K562 (cell line): ENCODE results near the gene MMP24OS. TPM values are rescaled to one million over a fixed set of nuclear protein-coding genes. Genes with fewer than 3 reads are reported as not detected.

Experiments
- ATAC-seq: fragments of 200-7000 bp; cut with Tn5 transposase; 3 replicates; pipeline ENCODE4 v1.9.1; 2020; ENCODE audit warnings: moderate library complexity
- BruUV-seq: library from RNA; stranded (reverse); fragments of 400-500 nt; replicated peaks from 2 replicates; lab custom pipeline; 2021; lab: Mats Ljungman, UMichigan
- CTCF ChIA-PET: fragments of 300-600 bp; formaldehyde crosslinking; extraction: SDS; loops from one replicate; lab custom pipeline; 2021; ENCODE audit warnings: low intra/inter-chr PET ratio; lab: Yijun Ruan, JAX
- POLR2A ChIA-PET: fragments of 300-600, 350-650 bp; sonication (Branson Sonifier 250); formaldehyde crosslinking; extraction: SDS; loops from one replicate; lab custom pipeline; 2021; ENCODE audit warnings: antibody characterized with exemption, inconsistent platforms; lab: Yijun Ruan, JAX
- DNase-seq, 4 experiments: peaks; one replicate each; pipeline versions ENCODE4 v3.0.0 to v3.0.0-alpha.2; 2011 to 2018; ENCODE audit warnings: low spot score in 3 of 4, mixed read lengths in 3 of 4; ENCODE audit errors: extremely low read depth in 1 of 4
- FAIRE-seq: peaks from 2 replicates; lab custom pipeline; 2011; peaks lifted over from hg19 to GRCh38; lab: Jason Lieb, UNC
- H2AFZ ChIP-seq: 2 replicates; pipeline ENCODE4 v1.6.0; 2011; ENCODE audit warnings: low read depth, low read length, control low read depth, inconsistent platforms
- H3K27ac ChIP-seq: fragments of 200-600 bp; 3 replicates; pipeline ENCODE4 v1.8.0; 2011; ENCODE audit warnings: low read depth, mild to moderate bottlenecking, control low read depth, inconsistent platforms, low read length, moderate library complexity, mixed read lengths; ENCODE audit errors: extremely low read depth
- H3K27me3 ChIP-seq, 2 experiments: fragments of 300-600 bp in 1 of 2; 2 replicates in 1 of 2; 3 replicates in 1 of 2; pipeline versions ENCODE4 v1.6.0 to v1.8.0; 2011; ENCODE audit warnings: inconsistent platforms in 2 of 2, low read length in 2 of 2, mild to moderate bottlenecking in 1 of 2, mixed read lengths in 1 of 2, moderate library complexity in 1 of 2; ENCODE audit not compliant: control insufficient read depth in 2 of 2, insufficient read depth in 2 of 2
- H3K36me3 ChIP-seq: fragments of 300-600 bp; 3 replicates; pipeline ENCODE4 v1.8.0; 2011; ENCODE audit warnings: mild to moderate bottlenecking, low read length, inconsistent platforms; ENCODE audit not compliant: control insufficient read depth, insufficient read depth
- H3K4me1 ChIP-seq, 2 experiments: fragments of 200-600 bp in 1 of 2; replicated peaks in 1 of 2; 2 replicates in 1 of 2; 3 replicates in 1 of 2; pipeline versions ENCODE4 v1.5.1 to v1.8.0; 2011; ENCODE audit warnings: inconsistent platforms in 2 of 2, low read length in 2 of 2, mild to moderate bottlenecking in 1 of 2, mixed read lengths in 1 of 2, moderate library complexity in 1 of 2; ENCODE audit not compliant: control insufficient read depth in 2 of 2, insufficient read depth in 2 of 2
- H3K4me2 ChIP-seq: 2 replicates; pipeline ENCODE4 v1.6.1; 2011; ENCODE audit warnings: low read length, control low read depth, inconsistent platforms, mixed read lengths; ENCODE audit not compliant: insufficient read depth
- H3K4me3 ChIP-seq: fragments of 200-600 bp; sonication (generic), shearing (Covaris generic); 2 replicates; pipeline ENCODE4 v1.5.1; 2016; ENCODE audit warnings: control low read depth, inconsistent platforms
- H3K79me2 ChIP-seq: fragments of 200-600 bp; 3 replicates; pipeline ENCODE4 v1.8.0; 2011; ENCODE audit warnings: low read length, inconsistent platforms; ENCODE audit not compliant: control insufficient read depth, insufficient read depth
- H3K9ac ChIP-seq, 2 experiments: 2 replicates each; pipeline versions ENCODE4 v1.6.0 to v1.6.1; 2011; ENCODE audit warnings: low read depth in 2 of 2, low read length in 2 of 2, control low read depth in 1 of 2, inconsistent platforms in 1 of 2, mild to moderate bottlenecking in 1 of 2, mixed read lengths in 1 of 2; ENCODE audit not compliant: insufficient read depth in 1 of 2
- H3K9me1 ChIP-seq: one replicate; pipeline ENCODE4 v1.6.0; 2011; ENCODE audit warnings: inconsistent platforms, mild to moderate bottlenecking, low read length, moderate library complexity; ENCODE audit not compliant: control insufficient read depth, insufficient read depth
- H3K9me3 ChIP-seq: replicated peaks from 2 replicates; pipeline ENCODE4 v1.5.1; 2011; ENCODE audit warnings: low read depth, low read length, inconsistent platforms; ENCODE audit not compliant: control insufficient read depth, insufficient read depth
- H4K20me1 ChIP-seq: replicated peaks from 2 replicates; pipeline ENCODE4 v1.6.1; 2011; ENCODE audit warnings: low read length, inconsistent platforms, mixed read lengths; ENCODE audit not compliant: control insufficient read depth, insufficient read depth
- BDP1 ChIP-seq: IDR thresholded peaks from 3 replicates; pipeline ENCODE4 v1.6.1; 2011; ENCODE audit not compliant: insufficient read length, insufficient read depth
- E2F1 ChIP-seq: sonication (generic); formaldehyde crosslinking; IDR thresholded peaks from 2 replicates; pipeline ENCODE4 v1.8.1; 2023; ENCODE audit warnings: mild to moderate bottlenecking, missing genetic modification reagents, moderate library complexity
- GTF2E2 ChIP-seq: fragments of 200-800 bp; sonication (Bioruptor generic); IDR thresholded peaks from 2 replicates; pipeline ENCODE4 v1.6.1; 2016; ENCODE audit warnings: missing genetic modification characterization, missing compliant biosample characterization
- HCFC1 ChIP-seq: IDR thresholded peaks from 2 replicates; pipeline ENCODE4 v1.6.1; 2012; ENCODE audit warnings: low read depth, low read length, improper control_type of control experiment
- RERE ChIP-seq: sonication (generic); formaldehyde crosslinking; IDR thresholded peaks from 2 replicates; pipeline ENCODE4 v1.8.0; 2023; ENCODE audit warnings: missing genetic modification reagents, mild to moderate bottlenecking, borderline replicate concordance
- ZNF318 ChIP-seq, 2 experiments: fragments of 450-650 bp; IDR thresholded peaks; 2 replicates each; pipeline ENCODE4 v1.6.1; 2016; ENCODE audit warnings: mild to moderate bottlenecking in 2 of 2, borderline replicate concordance in 1 of 2, low read depth in 1 of 2, moderate library complexity in 1 of 2
- ZNF324 ChIP-seq: fragments of 250-450 bp; sonication (Bioruptor Pico); IDR thresholded peaks from 2 replicates; pipeline ENCODE4 v1.4.0; 2020; ENCODE audit warnings: mild to moderate bottlenecking
- WGBS: fragments of 100-300 bp; shearing (Covaris generic); methylation state at CpG from one replicate; pipeline ENCODE4 v1.1.6; 2016; ENCODE audit warnings: low coverage, mixed read lengths; ENCODE audit not compliant: insufficient coverage; ENCODE audit errors: missing lambda C conversion rate; 5-methylcytosine and 5-hydroxymethylcytosine counted together
- in situ Hi-C: fragments of 300-500 bp; cut with MboI; formaldehyde crosslinking; loops from 4 replicates; pipeline ENCODE4 v1.15.0; 2018; ENCODE audit warnings: inconsistent platforms, mixed read lengths
- intact Hi-C: fragments of 100-400 bp; cut with micrococcal nuclease; formaldehyde crosslinking; loops from 2 replicates; pipeline ENCODE4 v1.14.2; 2022
- polyA plus RNA-seq, 8 experiments: library from polyadenylated mRNA; depleted of rRNA in 4 of 8; stranded (reverse) in 5 of 8; unstranded in 3 of 8; fragments of >200 nt; fragmentation: Nextera tagmentation in 2 of 8; fragmentation: Illumina TruSeq in 1 of 8; extraction: Ambion mirVana in 2 of 8; extraction: Trizol in 1 of 8; gene quantifications; 2 replicates each; pipeline versions ENCODE4 v1.2.1 to v1.2.3, GENCODE V29; 2011 to 2014; ENCODE audit warnings: inconsistent platforms in 1 of 8, missing spikeins in 1 of 8
- total RNA-seq, 7 experiments: library from RNA; depleted of rRNA in 6 of 7; stranded (reverse); fragments of >200 nt in 6 of 7; fragmentation: Illumina TruSeq in 2 of 7; extraction: Trizol in 2 of 7; gene quantifications; 2 replicates each; pipeline versions ENCODE4 v1.2.1 to v1.2.3, GENCODE V29; 2011 to 2021; ENCODE audit warnings: low replicate concordance in 1 of 7

Gene MMP24OS
- total and polyA plus RNA-seq, 9 of the 15 experiments (the other 6 are each of a cell fraction or from before 2014, with no cell fraction given) = 0.92 to 41.5 (median 11.4) TPM

GRCh38 chr20:35238735-35239134, 39.2 kb downstream of the MMP24OS start:
- no peak for ATAC-seq
- no peaks in the 10 kb centered on the region for H3K36me3 ChIP-seq
- TF ChIP-seq RERE (CRISPR knock-in tag) (no peak), ZNF324 (CRISPR knock-in tag) (no peak), BDP1 (no peak), E2F1 (no peak), HCFC1 (no peak), ZNF318 (IDR thresholded peaks at IDR 0.05; ENCODE audit: borderline replicate concordance in 1 of 2, low read depth in 1 of 2) (no peak), GTF2E2 (tag) (no peak)

More at GRCh38 chr20:35238735-35239134, 39.2 kb downstream of the MMP24OS start:
- Histone ChIP-seq H3K27ac (no peak overlapping the region), H4K20me1 (peaks cover 8% of the 10 kb centered on the region; the same call in 1 of the 2 replicates), H3K4me1 (no peaks in the 10 kb centered on the region; a peak in 1 of 5 replicates), H3K9me3 (no peaks in the 10 kb centered on the region), H3K79me2 (no peaks in the 10 kb centered on the region), H3K4me3 (no peak overlapping the region), H2AFZ (no peak overlapping the region), H3K9me1 (no peaks in the 10 kb centered on the region), H3K9ac (no peak overlapping the region), H3K4me2 (no peak overlapping the region), H3K27me3 (peaks cover 23 to 63% of the 10 kb centered on the region in 2 experiments)
- no TSS peak for BruUV-seq
- DNase-seq (no peak), FAIRE-seq (no peak)
- ChIA-PET POLR2A (no interaction called here), CTCF (interaction anchor here (0.7 kb wide), 1 partner anchor 11 kb away, joined by 4 read pairs; no protein-coding TSS in a partner anchor)
- WGBS = 4% methylated on average over 4 of the region's 5 CpGs
- intact Hi-C loops (no loop called here), in situ Hi-C loops (no loop called here)
